Hepatocyte (in vitro differentiated cells): ENCODE data around the gene PIWIL4.

ENCODE experiments used
- EZH2 ChIP-seq: fragments of 200-600 bp; sonication (generic); IDR thresholded peaks from 2 replicates; pipeline ENCODE4 v1.6.1; 2016; ENCODE audit warnings: antibody characterized with exemption, mild to moderate bottlenecking, borderline replicate concordance
- TF ChIP-seq, protein P1 (sequence below): fragments of 200-600 bp; sonication (generic); IDR thresholded peaks from 2 replicates; pipeline ENCODE4 v1.5.1; 2016; ENCODE audit warnings: antibody characterized with exemption, mild to moderate bottlenecking; ENCODE audit not compliant: poor library complexity

DNA sequence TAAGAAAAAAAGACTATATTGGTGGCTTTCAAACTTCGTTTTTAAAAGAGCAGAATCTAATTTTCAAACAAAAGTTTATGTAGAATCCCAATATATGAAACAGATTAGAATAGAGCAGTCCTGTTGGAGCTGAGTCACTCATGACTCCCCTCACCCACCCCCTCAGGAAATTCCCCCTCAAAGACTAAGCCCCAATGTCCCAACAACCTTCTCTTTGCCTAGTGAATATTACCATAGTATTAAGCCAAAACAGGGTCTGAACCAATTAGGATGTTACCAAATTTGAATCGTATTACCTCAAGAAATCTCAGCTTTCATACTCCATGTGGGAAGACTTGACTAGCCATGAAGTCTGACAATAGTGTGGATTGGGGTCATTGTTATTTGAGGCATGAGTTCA lies 7.8 kb upstream of the PIWIL4 start:
- TF ChIP-seq, protein P1, sequence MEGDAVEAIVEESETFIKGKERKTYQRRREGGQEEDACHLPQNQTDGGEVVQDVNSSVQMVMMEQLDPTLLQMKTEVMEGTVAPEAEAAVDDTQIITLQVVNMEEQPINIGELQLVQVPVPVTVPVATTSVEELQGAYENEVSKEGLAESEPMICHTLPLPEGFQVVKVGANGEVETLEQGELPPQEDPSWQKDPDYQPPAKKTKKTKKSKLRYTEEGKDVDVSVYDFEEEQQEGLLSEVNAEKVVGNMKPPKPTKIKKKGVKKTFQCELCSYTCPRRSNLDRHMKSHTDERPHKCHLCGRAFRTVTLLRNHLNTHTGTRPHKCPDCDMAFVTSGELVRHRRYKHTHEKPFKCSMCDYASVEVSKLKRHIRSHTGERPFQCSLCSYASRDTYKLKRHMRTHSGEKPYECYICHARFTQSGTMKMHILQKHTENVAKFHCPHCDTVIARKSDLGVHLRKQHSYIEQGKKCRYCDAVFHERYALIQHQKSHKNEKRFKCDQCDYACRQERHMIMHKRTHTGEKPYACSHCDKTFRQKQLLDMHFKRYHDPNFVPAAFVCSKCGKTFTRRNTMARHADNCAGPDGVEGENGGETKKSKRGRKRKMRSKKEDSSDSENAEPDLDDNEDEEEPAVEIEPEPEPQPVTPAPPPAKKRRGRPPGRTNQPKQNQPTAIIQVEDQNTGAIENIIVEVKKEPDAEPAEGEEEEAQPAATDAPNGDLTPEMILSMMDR = no peak
- TF ChIP-seq EZH2 = no peak
